Measurements from ENCODE around the gene TAS2R31. TPM values are rescaled to one million over a fixed set of nuclear protein-coding genes. Genes with fewer than 3 reads are reported as not detected.
"Not testable (repeated sequence)": the region's sequence is repeated elsewhere in the genome, so short reads cannot be mapped to it uniquely, and the experiment has no call there.

Gene TAS2R31
- total RNA-seq, 1 donor from 2014 or later, result 8.6 TPM

DNA sequence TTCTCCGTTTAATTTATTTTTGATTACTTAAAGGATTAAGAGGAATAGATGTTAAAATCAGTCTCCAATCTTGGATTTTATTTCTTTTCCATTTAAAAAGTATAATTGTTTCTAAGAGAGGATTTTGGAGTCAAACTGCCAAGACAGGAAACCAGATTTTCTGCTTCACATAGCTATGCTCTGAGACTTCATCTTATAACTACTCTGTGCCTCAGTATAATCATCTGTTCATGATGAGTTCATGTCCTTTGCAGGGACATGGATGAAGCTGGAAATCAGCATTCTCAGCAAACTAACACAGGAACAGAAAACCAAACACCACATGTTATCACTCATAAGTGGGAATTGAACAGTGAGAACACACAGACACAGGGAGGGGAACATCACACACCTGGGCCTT is 9.0 kb upstream of the TAS2R31 start:
- no peak overlapping the region for H3K27ac Mint-ChIP-seq
- no peaks in the 10 kb centered on the region for H3K27me3 Mint-ChIP-seq
- TF ChIP-seq, protein P1, sequence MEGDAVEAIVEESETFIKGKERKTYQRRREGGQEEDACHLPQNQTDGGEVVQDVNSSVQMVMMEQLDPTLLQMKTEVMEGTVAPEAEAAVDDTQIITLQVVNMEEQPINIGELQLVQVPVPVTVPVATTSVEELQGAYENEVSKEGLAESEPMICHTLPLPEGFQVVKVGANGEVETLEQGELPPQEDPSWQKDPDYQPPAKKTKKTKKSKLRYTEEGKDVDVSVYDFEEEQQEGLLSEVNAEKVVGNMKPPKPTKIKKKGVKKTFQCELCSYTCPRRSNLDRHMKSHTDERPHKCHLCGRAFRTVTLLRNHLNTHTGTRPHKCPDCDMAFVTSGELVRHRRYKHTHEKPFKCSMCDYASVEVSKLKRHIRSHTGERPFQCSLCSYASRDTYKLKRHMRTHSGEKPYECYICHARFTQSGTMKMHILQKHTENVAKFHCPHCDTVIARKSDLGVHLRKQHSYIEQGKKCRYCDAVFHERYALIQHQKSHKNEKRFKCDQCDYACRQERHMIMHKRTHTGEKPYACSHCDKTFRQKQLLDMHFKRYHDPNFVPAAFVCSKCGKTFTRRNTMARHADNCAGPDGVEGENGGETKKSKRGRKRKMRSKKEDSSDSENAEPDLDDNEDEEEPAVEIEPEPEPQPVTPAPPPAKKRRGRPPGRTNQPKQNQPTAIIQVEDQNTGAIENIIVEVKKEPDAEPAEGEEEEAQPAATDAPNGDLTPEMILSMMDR (IDR thresholded peaks at IDR 0.05; ENCODE audit: unreplicated experiment), result no peak
- H3K4me3 Mint-ChIP-seq (ENCODE audit: low read depth), result no peak overlapping the region
- peaks cover 15% of the 10 kb centered on the region for H3K4me1 Mint-ChIP-seq (ENCODE audit: low read depth)
- H3K9me3 Mint-ChIP-seq (ENCODE audit: low read depth), result peaks cover 35% of the 10 kb centered on the region
- DNase-seq (ENCODE audit: low spot score, unreplicated experiment), result no peak
- peaks cover 65% of the 10 kb centered on the region for H3K36me3 Mint-ChIP-seq (ENCODE audit: insufficient read depth)

GRCh38 chr12:11039171-11039570 is 8.0 kb upstream of the TAS2R31 start:
- DNase-seq (ENCODE audit: low spot score, unreplicated experiment), result no peak
- Mint-ChIP-seq H3K27ac (no peak overlapping the region), H3K36me3 (ENCODE audit: insufficient read depth) (peaks cover 58% of the 10 kb centered on the region), H3K9me3 (ENCODE audit: low read depth) (peaks cover 30% of the 10 kb centered on the region), H3K4me1 (ENCODE audit: low read depth) (peaks cover 15% of the 10 kb centered on the region), H3K27me3 (no peaks in the 10 kb centered on the region), H3K4me3 (ENCODE audit: low read depth) (no peak overlapping the region)
- TF ChIP-seq, protein P1 (IDR thresholded peaks at IDR 0.05; ENCODE audit: unreplicated experiment), result no peak

- H3K27ac Mint-ChIP-seq; DNase-seq (ENCODE audit: low spot score, unreplicated experiment); H3K27me3 Mint-ChIP-seq; H3K4me1 Mint-ChIP-seq (ENCODE audit: low read depth); H3K4me3 Mint-ChIP-seq (ENCODE audit: low read depth): not testable (repeated sequence)
- Mint-ChIP-seq H3K36me3 (ENCODE audit: insufficient read depth) (peaks cover 37% of the 10 kb centered on the region), H3K9me3 (ENCODE audit: low read depth) (peaks cover 18% of the 10 kb centered on the region)
Measured at GRCh38 chr12:11033959-11034358, 2.8 kb upstream of the TAS2R31 start.

DNA sequence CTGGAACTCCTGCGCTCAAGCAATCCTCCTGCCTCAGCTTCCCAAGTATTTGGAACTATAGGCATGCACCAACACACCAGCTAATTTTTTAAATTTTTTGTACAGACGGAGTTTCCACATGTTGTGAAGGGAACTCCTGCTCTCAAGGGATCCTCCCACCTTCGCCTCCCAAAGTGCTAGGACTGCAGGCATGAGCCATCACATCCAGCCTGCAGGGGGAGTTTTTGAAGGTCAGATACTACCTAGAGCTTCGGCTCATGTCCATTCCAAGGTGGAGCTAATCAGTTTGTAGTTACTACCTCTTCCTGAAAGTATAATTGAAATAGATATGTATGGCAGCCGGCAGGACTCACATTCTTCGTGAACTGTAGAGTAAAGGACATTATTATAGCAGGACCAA is 5.1 kb downstream of the TAS2R31 start:
- no peak overlapping the region for H3K27ac Mint-ChIP-seq
- no peak for DNase-seq (ENCODE audit: low spot score, unreplicated experiment)
- peaks cover 9% of the 10 kb centered on the region for H3K9me3 Mint-ChIP-seq (ENCODE audit: low read depth)
- no peaks in the 10 kb centered on the region for H3K27me3 Mint-ChIP-seq
- TF ChIP-seq, protein P1 (IDR thresholded peaks at IDR 0.05; ENCODE audit: unreplicated experiment), result no peak
- peaks cover 27% of the 10 kb centered on the region for H3K36me3 Mint-ChIP-seq (ENCODE audit: insufficient read depth)
- peaks cover 1% of the 10 kb centered on the region for H3K4me1 Mint-ChIP-seq (ENCODE audit: low read depth)
- no peak overlapping the region for H3K4me3 Mint-ChIP-seq (ENCODE audit: low read depth)

- Mint-ChIP-seq H3K4me1 (ENCODE audit: low read depth) (peaks cover 5% of the 10 kb centered on the region), H3K27me3 (no peaks in the 10 kb centered on the region), H3K4me3 (ENCODE audit: low read depth) (no peak overlapping the region), H3K36me3 (ENCODE audit: insufficient read depth) (peaks cover 28% of the 10 kb centered on the region), H3K27ac (no peak overlapping the region), H3K9me3 (ENCODE audit: low read depth) (peaks cover 9% of the 10 kb centered on the region)
- no peak for DNase-seq (ENCODE audit: low spot score, unreplicated experiment)
- TF ChIP-seq, protein P1 (IDR thresholded peaks at IDR 0.05; ENCODE audit: unreplicated experiment), result no peak
Measured at GRCh38 chr12:11023387-11023786, 7.8 kb downstream of the TAS2R31 start.

DNA sequence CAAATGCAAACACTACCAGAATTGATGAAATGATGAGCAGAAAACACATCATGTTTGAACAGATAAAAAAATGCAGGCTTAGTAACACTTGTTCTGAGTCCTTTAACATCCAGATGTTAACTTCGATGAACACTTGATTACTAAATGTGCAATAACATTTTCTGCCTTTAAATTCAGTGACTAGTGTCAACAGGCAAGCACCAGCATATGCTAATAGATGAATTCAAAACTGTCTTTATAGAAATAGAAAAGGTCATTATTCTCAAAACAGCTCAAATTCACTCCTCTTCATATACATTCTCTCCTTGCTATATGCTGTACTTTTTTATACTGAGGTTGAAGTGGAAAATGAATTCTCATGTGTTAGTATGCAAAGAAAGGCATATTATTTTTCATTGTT is 8.7 kb downstream of the TAS2R31 start, which contains the start of gene TAS2R19:
Gene TAS2R19 (minus strand): TSS at position 101 of the 400 bp plus-strand sequence. CDS start 49 bp downstream, at position 52.
- Mint-ChIP-seq H3K36me3 (ENCODE audit: insufficient read depth) (peaks cover 26% of the 10 kb centered on the region), H3K4me1 (ENCODE audit: low read depth) (peaks cover 5% of the 10 kb centered on the region), H3K27ac (no peak within 1 kb of the TSS), H3K4me3 (ENCODE audit: low read depth) (no peak within 1 kb of the TSS), H3K27me3 (no peaks in the 10 kb centered on the region), H3K9me3 (ENCODE audit: low read depth) (peaks cover 9% of the 10 kb centered on the region)
- DNase-seq (ENCODE audit: low spot score, unreplicated experiment), result no peak
- TF ChIP-seq, protein P1 (IDR thresholded peaks at IDR 0.05; ENCODE audit: unreplicated experiment), result no peak

Measured in progenitor cell of endocrine pancreas (in vitro differentiated cells).